HEK293T (cell line): ENCODE measurements around the gene MSX1.

Source experiments
- CTCF ChIA-PET: fragments of 350-600 bp; formaldehyde crosslinking; extraction: SDS; loops from one replicate; lab custom pipeline; 2021; ENCODE audit warnings: antibody characterized with exemption, inconsistent platforms; lab: Yijun Ruan, JAX
- POLR2A ChIA-PET: fragments of 350-600 bp; formaldehyde crosslinking; extraction: SDS; loops from one replicate; lab custom pipeline; 2020; ENCODE audit warnings: antibody characterized with exemption, inconsistent platforms; lab: Yijun Ruan, JAX
- DNase-seq: peaks from one replicate; pipeline ENCODE4 v3.0.0; 2012; ENCODE audit warnings: mixed read lengths; ENCODE audit errors: extremely low spot score
- ARNT ChIP-seq: fragments of 450-650 bp; IDR thresholded peaks from 2 replicates; pipeline ENCODE4 v1.6.1; 2017; ENCODE audit warnings: mild to moderate bottlenecking
- BHLHE40 ChIP-seq: fragments of 450-650 bp; IDR thresholded peaks from 2 replicates; pipeline ENCODE4 v1.6.1; 2016; ENCODE audit warnings: mild to moderate bottlenecking, moderate library complexity, borderline replicate concordance
- CTBP1 ChIP-seq: fragments of 450-650 bp; IDR thresholded peaks from 2 replicates; pipeline ENCODE4 v1.6.1; 2016; ENCODE audit warnings: borderline replicate concordance
- ELF4 ChIP-seq: fragments of 450-650 bp; IDR thresholded peaks from 2 replicates; pipeline ENCODE4 v1.6.1; 2017; ENCODE audit warnings: antibody characterized with exemption
- FOXA1 ChIP-seq: fragments of 450-650 bp; IDR thresholded peaks from 2 replicates; pipeline ENCODE4 v1.6.1; 2016; ENCODE audit warnings: mild to moderate bottlenecking
- FOXK2 ChIP-seq: fragments of 450-650 bp; IDR thresholded peaks from 2 replicates; pipeline ENCODE4 v1.6.1; 2016; ENCODE audit warnings: mild to moderate bottlenecking
- FOXM1 ChIP-seq: fragments of 450-650 bp; IDR thresholded peaks from 2 replicates; pipeline ENCODE4 v1.6.1; 2017; ENCODE audit warnings: mild to moderate bottlenecking, borderline replicate concordance
- HDGF ChIP-seq: fragments of 450-650 bp; IDR thresholded peaks from 2 replicates; pipeline ENCODE4 v1.6.1; 2017; ENCODE audit warnings: antibody characterized with exemption, borderline replicate concordance
- L3MBTL2 ChIP-seq: fragments of 450-650 bp; conservative IDR thresholded peaks from 2 replicates; pipeline ENCODE4 v1.6.1; 2016; ENCODE audit warnings: mild to moderate bottlenecking
- LEF1 ChIP-seq: fragments of 450-650 bp; IDR thresholded peaks from 2 replicates; pipeline ENCODE4 v1.6.1; 2017; ENCODE audit warnings: mild to moderate bottlenecking, borderline replicate concordance
- NFRKB ChIP-seq: fragments of 450-650 bp; IDR thresholded peaks from 2 replicates; pipeline ENCODE4 v1.6.1; 2016; ENCODE audit warnings: mild to moderate bottlenecking, moderate library complexity
- PKNOX1 ChIP-seq: fragments of 450-650 bp; IDR thresholded peaks from 2 replicates; pipeline ENCODE4 v1.6.1; 2016
- SP1 ChIP-seq: fragments of 450-650 bp; IDR thresholded peaks from 2 replicates; pipeline ENCODE4 v1.6.1; 2017
- SUZ12 ChIP-seq: fragments of 450-650 bp; IDR thresholded peaks from 2 replicates; pipeline ENCODE4 v1.6.1; 2016; ENCODE audit warnings: mild to moderate bottlenecking
- TARDBP ChIP-seq: fragments of 450-650 bp; IDR thresholded peaks from 2 replicates; pipeline ENCODE4 v1.6.1; 2016
- ZNF384 ChIP-seq: fragments of 450-650 bp; IDR thresholded peaks from 2 replicates; pipeline ENCODE4 v1.6.1; 2016

MSX1 gene

DNA sequence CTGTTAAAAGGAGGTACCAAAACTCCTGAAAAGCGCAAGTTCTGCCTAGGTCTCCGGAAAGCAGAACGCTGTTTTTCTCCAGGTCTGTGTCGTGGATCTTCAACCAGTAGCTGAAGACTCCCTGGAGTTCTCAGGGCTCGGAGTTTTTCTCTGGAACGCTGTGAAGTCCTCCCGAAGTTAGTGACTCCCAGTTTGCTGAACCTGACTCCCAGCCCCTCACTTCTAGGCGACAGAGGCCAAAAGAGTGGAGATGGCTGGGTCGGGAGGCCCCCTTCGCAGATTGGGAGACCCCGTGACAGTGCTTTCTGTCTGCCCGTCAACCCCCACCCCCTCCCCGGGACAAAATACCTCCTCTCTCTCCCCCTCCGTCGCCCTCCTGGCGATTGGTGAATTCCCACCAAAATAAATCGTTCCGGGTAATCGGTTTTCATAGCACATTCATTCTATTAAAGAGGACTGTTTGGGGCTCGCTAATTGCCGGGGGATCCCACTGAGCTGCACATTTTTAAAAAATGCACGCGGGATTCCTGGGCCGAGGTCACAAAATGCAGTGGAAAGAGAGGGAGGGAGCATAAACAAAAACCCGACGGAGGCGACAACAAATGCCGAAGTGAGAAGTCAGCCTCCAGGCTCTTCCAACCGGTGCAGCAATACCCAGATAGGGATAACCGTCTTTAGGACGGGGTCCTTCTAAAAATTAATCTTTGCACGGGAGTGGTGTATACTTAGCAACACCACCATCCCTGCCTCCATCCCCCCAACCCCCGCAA is 4.0 kb upstream of the MSX1 start:
- CTCF ChIA-PET, result interaction anchor here (0.6 kb wide), 1 partner anchor 197 kb away, joined by 3 read pairs; no protein-coding TSS in a partner anchor
- no peak for DNase-seq
- POLR2A ChIA-PET, result no interaction called here
- TF ChIP-seq L3MBTL2, result peak; percentile 49
- TF ChIP-seq HDGF, result no peak

GRCh38 chr4:4856071-4857000 is 3.1 kb upstream of the MSX1 start:
- CTCF ChIA-PET, result no interaction called here
- DNase-seq, result no peak
- POLR2A ChIA-PET, result no interaction called here
- TF ChIP-seq L3MBTL2 (no peak), ZNF384 (no peak), LEF1 (no peak), TARDBP (no peak), FOXA1 (no peak), CTBP1 (no peak), SP1 (no peak), FOXK2 (no peak), BHLHE40 (no peak), HDGF (no peak), ARNT (no peak), FOXM1 (no peak), NFRKB (no peak)

- TF ChIP-seq SUZ12, result no peak
- no peak for TF ChIP-seq ELF4
- no peak for TF ChIP-seq ARNT
- TF ChIP-seq ZNF384, result no peak
- no peak for TF ChIP-seq HDGF
- no peak for TF ChIP-seq L3MBTL2
- TF ChIP-seq BHLHE40, result no peak
- TF ChIP-seq CTBP1, result no peak
- TF ChIP-seq FOXK2, result no peak
- no peak for TF ChIP-seq TARDBP
- no peak for TF ChIP-seq PKNOX1
- no peak for TF ChIP-seq FOXA1
- TF ChIP-seq SP1, result no peak
- ChIA-PET CTCF (no interaction called here), POLR2A (no interaction called here)
These were observed 2.3 kb upstream of the MSX1 start for GRCh38 chr4:4857001-4857808.

GRCh38 chr4:4857809-4858508 is 1.5 kb upstream of the MSX1 start:
- no peak for DNase-seq
- ChIA-PET CTCF (no interaction called here), POLR2A (no interaction called here)
- TF ChIP-seq NFRKB, result no peak
- TF ChIP-seq LEF1, result no peak
- no peak for TF ChIP-seq FOXM1
- no peak for TF ChIP-seq TARDBP
- TF ChIP-seq L3MBTL2, result no peak
- no peak for TF ChIP-seq ELF4
- no peak for TF ChIP-seq CTBP1
- no peak for TF ChIP-seq FOXK2
- no peak for TF ChIP-seq SUZ12

More at GRCh38 chr4:4857001-4857808, 2.3 kb upstream of the MSX1 start:
- no peak for DNase-seq

- POLR2A ChIA-PET, result no interaction called here
- CTCF ChIA-PET, result no interaction called here
- TF ChIP-seq ARNT, result no peak
- TF ChIP-seq SUZ12, result no peak
- TF ChIP-seq HDGF, result no peak
- no peak for TF ChIP-seq PKNOX1
- TF ChIP-seq NFRKB, result no peak
- no peak for TF ChIP-seq FOXM1
- TF ChIP-seq CTBP1, result no peak
- no peak for TF ChIP-seq ZNF384
- TF ChIP-seq ELF4, result no peak
- no peak for TF ChIP-seq FOXA1
- TF ChIP-seq BHLHE40, result no peak
- no peak for DNase-seq
These were observed 739 bp upstream of the MSX1 start for GRCh38 chr4:4858527-4859324.
